H1 (cell line): ENCODE data around the gene KCNE4. TPM values are rescaled to one million over a fixed set of nuclear protein-coding genes. Genes with fewer than 3 reads are reported as not detected.

Source experiments
- CBX8 ChIP-seq: fragments of 300-800, 300-1000 bp; sonication (generic); IDR thresholded peaks from 2 replicates; pipeline ENCODE4 v1.7.1; 2016; ENCODE audit warnings: low read depth, low read length, borderline replicate concordance
- JUN ChIP-seq: IDR thresholded peaks from 2 replicates; pipeline ENCODE4 v1.6.1; 2011; ENCODE audit warnings: low read depth, mild to moderate bottlenecking, improper control_type of control experiment, low read length
- RNF2 ChIP-seq: fragments of 200-900, 300-1000 bp; sonication (generic); IDR thresholded peaks from 2 replicates; pipeline ENCODE4 v1.7.1; 2016; ENCODE audit warnings: borderline replicate concordance, low read depth, mild to moderate bottlenecking, antibody characterized with exemption, low read length; ENCODE audit not compliant: poor library complexity, severe bottlenecking; ENCODE audit errors: missing control alignments
- polyA plus RNA-seq, 7 experiments: library from polyadenylated mRNA; depleted of rRNA in 3 of 7; stranded (reverse) in 5 of 7; unstranded in 2 of 7; fragments of >200 nt in 5 of 7; fragments of 200-250 nt in 2 of 7; gene quantifications; 1 replicate in 5 of 7; 2 replicates in 1 of 7; 4 replicates in 1 of 7; pipeline versions ENCODE4 v1.2.1 to v1.2.3, GENCODE V29; 2011 to 2013; ENCODE audit warnings: missing spikeins in 2 of 7, mixed read lengths in 2 of 7
- total RNA-seq: library from RNA; stranded (reverse); fragmentation: NEBNext Ultra II Directional; extraction: Animal tissue kit (Norgen Biotek cat#: 25700); gene quantifications from 2 replicates; pipeline ENCODE4 v1.2.1, GENCODE V29; 2021
- TF ChIP-seq, protein P1 (sequence below), 3 experiments: IDR thresholded peaks; 1 replicate in 2 of 3; 2 replicates in 1 of 3; pipeline versions ENCODE4 v1.5.1 to v1.6.1; 2011; ENCODE audit warnings: low read length in 3 of 3, mild to moderate bottlenecking in 3 of 3, inconsistent platforms in 2 of 3, low read depth in 1 of 3, moderate library complexity in 1 of 3; ENCODE audit not compliant: insufficient read depth in 1 of 3; ENCODE audit errors: control extremely low read depth in 1 of 3
- TF ChIP-seq, protein P2 (sequence below): IDR thresholded peaks from 2 replicates; pipeline ENCODE4 v1.6.1; 2012; ENCODE audit warnings: inconsistent platforms

Gene KCNE4
- total and polyA plus RNA-seq, 2 of the 8 experiments (the other 6 are each of a cell fraction or from before 2014, with no cell fraction given) = 0.08 to 0.09 TPM

DNA sequence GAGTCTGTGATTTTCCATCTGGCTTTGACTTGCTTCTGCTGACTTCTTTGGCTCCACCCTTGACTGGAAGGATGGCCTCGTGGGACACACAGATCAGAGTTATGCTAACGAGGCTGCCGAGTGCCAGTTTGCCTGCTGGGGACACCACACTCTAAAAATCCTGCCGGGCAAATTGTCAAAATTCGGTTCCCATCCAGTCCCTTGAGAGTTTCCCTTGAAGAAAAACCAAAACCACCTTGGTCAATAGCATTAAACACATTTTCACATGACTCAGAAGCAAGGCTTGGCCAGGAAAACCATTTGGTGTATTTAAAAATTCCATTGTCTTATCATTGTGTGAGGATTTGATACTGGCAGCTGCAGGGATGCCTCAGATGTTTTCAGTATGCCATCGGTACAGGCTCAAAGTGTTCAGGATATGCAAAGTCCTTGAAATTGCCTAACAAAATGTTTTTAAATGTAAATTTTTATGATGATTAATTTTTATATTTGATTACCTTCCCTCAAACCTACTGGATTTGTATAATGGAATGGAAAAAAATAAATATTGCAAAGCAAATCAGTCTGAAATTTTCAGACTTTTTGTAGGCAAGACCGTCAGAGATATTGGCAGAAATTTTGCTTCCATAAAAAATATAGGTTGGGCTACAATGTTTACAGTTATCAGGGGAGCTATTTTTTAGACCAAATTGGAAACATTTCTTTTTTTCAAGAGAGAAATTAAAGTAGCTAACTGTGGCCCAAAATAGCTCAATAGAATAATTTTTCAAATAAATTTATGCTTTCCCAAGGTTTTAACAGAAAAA lies 41.6 kb downstream of the KCNE4 start (continued):
- TF ChIP-seq, protein P1, sequence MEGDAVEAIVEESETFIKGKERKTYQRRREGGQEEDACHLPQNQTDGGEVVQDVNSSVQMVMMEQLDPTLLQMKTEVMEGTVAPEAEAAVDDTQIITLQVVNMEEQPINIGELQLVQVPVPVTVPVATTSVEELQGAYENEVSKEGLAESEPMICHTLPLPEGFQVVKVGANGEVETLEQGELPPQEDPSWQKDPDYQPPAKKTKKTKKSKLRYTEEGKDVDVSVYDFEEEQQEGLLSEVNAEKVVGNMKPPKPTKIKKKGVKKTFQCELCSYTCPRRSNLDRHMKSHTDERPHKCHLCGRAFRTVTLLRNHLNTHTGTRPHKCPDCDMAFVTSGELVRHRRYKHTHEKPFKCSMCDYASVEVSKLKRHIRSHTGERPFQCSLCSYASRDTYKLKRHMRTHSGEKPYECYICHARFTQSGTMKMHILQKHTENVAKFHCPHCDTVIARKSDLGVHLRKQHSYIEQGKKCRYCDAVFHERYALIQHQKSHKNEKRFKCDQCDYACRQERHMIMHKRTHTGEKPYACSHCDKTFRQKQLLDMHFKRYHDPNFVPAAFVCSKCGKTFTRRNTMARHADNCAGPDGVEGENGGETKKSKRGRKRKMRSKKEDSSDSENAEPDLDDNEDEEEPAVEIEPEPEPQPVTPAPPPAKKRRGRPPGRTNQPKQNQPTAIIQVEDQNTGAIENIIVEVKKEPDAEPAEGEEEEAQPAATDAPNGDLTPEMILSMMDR (IDR thresholded peaks at IDR 0.05; ENCODE audit: control extremely low read depth in 1 of 3, insufficient read depth in 1 of 3, low read depth in 1 of 3, low read length in 3 of 3) = no peak
- no peak for TF ChIP-seq JUN
- no peak for TF ChIP-seq RNF2
- TF ChIP-seq CBX8 = no peak
- TF ChIP-seq, protein P2, sequence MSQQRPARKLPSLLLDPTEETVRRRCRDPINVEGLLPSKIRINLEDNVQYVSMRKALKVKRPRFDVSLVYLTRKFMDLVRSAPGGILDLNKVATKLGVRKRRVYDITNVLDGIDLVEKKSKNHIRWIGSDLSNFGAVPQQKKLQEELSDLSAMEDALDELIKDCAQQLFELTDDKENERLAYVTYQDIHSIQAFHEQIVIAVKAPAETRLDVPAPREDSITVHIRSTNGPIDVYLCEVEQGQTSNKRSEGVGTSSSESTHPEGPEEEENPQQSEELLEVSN = no peak
